Measurements from ENCODE around the gene NTN5.

NTN5 gene

GRCh38 chr19:48629599-48630295 lies 43.1 kb downstream of the NTN5 start:
- DNase-seq, result peak; percentile 66

DNA sequence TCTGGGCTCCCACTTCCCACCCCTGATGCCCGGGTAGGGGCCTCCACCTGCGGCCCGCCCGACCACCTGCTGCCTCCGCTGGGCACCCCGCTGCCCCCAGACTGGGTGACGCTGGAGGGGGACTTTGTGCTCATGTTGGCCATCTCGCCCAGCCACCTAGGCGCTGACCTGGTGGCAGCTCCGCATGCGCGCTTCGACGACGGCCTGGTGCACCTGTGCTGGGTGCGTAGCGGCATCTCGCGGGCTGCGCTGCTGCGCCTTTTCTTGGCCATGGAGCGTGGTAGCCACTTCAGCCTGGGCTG lies 43.6 kb downstream of the NTN5 start:
- no peak for DNase-seq

DNA sequence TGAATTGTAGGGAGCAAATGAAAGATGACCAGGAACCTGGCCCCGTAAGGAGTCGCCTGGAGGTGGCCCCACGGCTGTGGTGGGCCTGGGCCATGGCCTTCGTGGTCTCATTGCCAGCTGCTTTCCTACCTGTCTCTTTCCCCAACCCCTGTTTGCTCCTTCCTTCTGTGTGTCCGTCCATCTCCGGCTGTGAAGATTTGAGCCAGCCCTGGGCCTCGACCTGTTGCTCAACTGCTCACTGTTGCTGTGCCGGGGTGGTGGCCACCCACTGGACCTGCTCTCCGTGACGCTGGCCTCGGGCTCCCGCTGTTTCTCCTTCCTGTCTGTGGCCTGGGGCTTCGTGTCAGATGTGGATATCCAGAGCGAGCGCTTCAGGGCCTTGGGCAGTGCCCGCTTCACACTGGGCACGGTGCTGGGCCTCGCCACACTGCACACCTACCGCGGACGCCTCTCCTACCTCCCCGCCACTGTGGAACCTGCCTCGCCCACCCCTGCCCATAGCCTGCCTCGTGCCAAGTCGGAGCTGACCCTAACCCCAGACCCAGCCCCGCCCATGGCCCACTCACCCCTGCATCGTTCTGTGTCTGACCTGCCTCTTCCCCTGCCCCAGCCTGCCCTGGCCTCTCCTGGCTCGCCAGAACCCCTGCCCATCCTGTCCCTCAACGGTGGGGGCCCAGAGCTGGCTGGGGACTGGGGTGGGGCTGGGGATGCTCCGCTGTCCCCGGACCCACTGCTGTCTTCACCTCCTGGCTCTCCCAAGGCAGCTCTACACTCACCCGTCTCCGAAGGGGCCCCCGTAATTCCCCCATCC lies 44.1 kb downstream of the NTN5 start:
- no peak for DNase-seq

DNA sequence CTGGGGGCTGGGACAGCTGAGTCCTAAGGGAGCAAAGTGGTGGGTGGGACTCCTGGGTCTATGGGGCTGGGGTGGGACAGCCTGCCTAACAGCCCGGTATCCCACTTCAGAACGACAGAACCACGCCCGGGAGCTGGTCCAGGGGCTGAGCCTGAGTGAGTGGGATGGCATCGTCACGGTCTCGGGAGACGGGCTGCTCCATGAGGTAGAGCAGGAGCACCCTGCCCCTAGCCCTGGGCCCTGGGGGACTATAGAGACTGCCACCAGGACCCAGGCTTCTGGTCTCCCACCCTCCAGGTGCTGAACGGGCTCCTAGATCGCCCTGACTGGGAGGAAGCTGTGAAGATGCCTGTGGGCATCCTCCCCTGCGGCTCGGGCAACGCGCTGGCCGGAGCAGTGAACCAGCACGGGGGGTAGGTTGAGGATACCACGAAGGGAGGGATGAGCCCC lies 44.9 kb downstream of the NTN5 start:
- no peak for DNase-seq

DNA sequence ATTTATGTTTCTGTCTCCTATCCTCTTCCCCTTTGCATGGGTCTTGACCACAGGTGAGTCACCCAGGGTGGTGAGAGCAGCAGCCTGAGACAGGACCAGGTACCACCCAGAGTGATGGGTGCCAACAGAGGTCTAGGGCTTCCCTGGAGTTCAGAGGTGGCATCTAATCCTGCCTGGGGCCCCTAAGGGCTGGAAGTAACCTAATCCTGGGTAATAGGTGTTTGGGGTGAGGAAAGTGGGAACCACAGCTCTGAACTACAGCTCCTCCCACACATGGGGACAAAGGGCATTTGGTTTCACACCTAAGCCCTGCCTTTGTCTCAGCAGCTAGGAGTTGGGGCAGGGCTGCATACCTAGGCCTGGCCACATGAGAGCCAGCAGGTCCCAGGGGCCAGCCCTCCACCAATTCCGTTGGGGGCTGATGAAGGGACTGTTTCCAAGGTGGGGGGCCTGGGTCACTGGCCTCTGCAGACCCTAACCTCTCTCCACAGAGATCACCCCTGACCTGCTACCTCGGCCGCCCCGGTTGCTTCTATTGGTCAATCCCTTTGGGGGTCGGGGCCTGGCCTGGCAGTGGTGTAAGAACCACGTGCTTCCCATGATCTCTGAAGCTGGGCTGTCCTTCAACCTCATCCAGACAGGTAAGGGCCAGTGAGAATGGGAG lies 45.5 kb downstream of the NTN5 start:
- DNase-seq, result no peak

DNA sequence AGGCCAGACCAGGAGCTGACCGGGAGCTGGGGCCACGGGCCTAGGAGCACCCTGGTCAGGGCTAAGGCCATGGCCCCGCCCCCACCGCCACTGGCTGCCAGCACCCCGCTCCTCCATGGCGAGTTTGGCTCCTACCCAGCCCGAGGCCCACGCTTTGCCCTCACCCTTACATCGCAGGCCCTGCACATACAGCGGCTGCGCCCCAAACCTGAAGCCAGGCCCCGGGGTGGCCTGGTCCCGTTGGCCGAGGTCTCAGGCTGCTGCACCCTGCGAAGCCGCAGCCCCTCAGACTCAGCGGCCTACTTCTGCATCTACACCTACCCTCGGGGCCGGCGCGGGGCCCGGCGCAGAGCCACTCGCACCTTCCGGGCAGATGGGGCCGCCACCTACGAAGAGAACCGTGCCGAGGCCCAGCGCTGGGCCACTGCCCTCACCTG lies 46.9 kb downstream of the NTN5 start:
- no peak for DNase-seq

DNA sequence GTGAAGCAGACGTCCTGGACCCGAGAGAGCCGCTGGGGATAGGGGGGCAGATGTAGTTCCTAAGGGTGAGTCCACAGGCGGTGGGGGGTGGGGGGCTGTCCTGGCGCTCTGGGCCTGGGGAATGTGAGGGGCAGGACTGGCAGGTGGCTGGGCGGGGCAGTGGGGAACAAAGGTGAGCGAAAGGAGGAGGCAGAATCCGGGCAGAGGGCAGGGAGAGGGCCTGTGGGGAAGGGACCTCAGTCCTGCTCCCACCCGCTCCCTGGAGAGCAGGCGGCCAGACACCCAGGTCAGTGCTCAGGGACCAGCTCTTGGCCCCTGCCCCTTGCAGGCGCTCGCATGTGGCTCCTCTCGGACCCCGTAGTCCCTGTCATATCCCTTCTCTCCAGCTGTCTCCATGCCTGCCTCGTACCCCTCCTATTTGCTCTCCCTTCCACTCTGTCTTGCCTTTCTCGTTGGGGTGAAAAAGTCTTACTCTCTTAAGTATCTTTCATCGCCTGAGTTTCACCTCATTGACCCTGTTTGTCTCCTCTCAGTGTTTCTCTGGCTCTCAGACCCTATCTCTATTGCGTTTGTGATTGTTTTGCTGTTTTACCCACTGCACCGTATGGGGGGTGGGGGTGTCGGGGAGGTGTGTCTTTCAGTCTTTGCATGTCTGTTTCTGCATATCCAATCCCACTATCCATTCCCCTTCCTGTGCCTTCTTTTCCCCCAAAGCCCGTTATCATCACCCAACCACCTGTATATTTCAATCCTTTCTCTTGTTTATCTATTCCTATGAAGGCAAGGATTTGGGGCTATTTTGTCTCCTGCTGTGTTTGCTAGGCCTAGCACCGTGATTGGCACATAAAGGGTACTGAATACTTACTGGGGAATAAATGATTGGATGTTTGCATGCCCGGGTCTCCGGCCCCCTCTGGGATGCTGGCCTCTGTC lies 47.8 kb downstream of the NTN5 start:
- DNase-seq, result no peak

DNA sequence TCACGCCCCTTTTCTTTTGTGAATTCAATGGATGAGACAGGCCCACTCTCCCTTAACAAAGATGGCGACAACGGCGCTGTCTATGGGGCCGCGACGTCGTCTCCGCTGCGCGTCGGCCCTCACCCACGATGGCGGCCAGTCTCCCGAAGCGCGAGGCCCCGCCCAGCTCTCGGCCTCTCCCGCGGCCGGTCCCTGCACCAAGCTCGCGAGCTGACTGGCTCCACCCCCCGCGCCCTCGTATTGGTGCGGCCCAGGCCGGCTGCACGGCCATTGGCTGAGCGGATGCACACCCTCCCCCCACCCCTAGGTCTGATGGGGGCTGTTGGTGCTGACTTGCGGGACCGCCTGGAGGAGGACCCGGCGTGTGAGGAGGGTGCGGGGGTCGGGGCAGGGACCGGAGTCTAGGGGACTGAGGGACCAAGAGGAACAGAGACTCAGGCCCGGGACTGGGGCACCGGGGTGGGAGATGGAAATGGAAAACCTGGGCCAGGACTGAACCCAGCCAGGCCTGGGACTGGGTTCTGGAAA lies 48.7 kb downstream of the NTN5 start:
- DNase-seq, result peak; percentile 88

GRCh38 chr19:48623556-48624066 lies 49.2 kb downstream of the NTN5 start:
- no peak for DNase-seq

DNA sequence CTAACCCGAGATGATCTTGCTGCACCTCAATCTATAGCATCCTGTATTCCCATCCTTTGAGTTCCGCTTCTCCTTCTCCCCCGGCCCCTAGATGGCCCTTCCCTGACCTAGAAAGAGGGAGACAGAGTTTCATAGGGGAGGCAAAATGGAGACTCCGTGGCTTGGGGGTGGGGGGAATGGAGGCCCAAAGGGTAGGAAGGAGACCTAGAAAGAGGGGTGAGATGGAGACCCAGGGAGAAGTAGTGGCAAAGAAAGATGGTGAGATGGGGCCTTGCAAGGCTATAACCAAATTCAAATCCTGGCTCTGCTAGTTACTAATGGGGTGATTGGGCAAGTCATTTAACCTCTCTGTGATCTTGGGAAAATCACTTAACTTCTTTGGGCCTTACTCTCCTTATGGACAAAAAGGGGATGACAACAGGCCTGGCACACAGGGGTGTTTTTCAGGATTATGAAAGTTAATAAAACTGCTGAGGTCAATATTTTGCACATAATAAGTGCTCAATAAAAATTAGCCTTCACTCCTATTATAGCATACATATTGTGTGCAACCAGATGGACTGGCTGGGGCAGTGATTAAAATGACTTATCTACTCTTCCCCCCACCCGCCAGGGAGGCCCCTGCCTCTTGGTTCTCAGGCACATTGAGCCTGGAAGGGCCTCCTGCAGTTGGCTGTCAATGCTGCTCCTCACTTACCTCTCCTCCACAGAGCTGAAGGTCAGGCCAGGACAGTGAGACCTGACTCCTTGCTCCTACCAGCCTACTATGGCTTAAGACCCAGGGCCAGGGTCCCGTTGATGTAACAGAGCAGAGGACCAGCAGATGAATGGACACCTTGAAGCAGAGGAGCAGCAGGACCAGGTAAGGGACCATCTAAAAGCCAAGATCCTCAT lies 52.9 kb downstream of the NTN5 start:
- DNase-seq, result peak; percentile 12

GRCh38 chr19:48618916-48619691 lies 53.7 kb downstream of the NTN5 start, which contains the start of the genes RPL18 and SPHK2:
RPL18 (minus strand) TSS chr19:48619178; CDS start chr19:48619143, 35 bp downstream.
SPHK2 (plus strand) TSS chr19:48619506; CDS start chr19:48620515, 1,009 bp downstream.
- DNase-seq, result peak; percentile 93

DNA sequence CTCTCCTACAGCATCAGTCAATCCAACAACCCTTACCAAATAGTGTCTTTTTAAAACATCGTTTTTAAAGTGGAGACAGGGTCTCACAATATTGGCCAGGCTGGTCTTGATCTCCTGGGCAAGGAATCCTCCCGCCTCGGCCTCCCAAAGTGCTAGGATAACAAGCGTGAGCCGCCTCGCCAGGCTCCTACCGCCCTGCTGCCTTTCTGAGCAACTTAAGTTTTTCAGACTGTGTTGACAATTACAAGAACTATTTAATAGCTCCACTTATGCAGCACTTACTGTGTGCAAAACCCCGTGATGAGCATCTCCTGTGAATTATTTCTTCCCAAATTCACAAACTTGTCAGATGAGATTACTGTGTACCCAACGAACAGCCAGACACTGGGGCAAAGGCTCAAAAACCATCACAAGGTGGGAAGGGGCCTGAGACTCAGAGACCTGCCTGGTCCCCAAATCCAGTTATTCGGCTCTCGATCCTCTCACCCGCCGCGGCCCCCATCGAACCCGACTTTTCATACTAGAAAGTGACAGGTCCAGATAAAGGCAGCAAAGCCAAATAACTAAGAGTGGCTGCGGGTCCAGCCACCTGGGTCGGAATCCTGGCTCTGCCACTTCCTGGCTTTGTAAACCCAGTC lies 54.4 kb downstream of the NTN5 start:
- DNase-seq, result peak; percentile 24

DNA sequence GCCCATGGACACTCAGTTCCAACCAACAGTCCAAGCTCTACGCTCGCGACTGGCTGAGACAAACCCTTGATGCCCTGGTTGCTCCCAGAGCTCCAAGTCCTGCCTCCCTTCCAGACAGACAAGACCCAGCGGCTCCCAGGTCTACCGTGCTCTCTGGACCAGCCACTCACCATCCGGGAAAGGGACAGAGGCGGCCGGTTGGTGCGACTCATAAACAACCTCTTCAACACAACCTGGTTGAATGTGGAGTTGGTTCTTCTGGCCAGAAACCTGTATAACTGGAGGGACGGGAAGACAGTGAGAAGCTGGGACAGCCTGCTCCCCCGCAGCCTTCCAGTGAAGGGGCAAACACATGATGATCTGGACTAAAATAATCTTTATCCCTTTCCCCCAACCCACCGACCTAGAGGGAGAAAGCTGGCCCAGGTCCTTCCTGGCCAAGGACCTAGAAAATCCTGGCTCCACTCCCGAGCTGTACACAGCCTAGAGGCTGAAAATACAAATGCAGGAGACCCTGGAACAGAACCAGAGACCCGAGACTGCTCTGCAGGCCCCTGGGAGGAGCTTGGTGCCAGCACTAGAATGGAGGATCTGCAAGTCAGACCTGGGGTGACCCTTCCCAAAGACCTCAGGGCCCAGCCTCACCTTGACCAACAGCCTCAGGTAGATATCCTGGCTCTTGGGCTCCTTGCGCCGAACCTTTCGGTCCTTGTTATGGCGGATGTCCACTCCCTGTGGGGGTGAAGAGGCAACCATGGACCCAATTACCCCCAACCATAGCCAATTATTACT lies 55.5 kb downstream of the NTN5 start:
- no peak for DNase-seq

DNA sequence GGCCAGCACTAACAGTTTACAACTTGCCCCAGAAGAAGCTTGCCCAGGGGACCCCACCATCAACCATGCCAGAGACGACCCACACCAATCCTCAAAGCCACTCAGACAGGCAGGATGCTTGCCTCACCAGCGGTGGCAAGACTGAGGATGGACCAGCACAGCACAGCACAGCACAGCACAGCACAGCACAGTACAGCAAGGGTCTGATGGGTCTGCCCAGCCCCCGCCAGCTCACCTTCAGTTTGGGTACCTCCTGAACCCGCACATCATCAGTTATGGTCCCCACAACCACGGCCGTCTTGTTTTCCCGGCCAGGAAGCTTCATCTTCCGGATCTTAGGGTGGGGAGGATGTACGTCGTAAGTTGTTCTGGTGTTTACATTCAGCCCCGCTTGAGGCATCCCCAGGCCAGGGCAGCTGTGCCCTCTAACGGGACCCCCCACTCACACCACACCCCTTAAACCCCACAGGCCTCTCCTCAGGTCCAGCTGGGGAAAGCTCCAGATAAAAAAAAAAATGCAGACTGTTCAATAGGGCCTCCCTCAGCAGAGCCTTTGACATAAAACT lies 56.2 kb downstream of the NTN5 start:
- DNase-seq, result no peak

GRCh38 chr19:48616041-48616436 lies 56.8 kb downstream of the NTN5 start:
- DNase-seq, result no peak

DNA sequence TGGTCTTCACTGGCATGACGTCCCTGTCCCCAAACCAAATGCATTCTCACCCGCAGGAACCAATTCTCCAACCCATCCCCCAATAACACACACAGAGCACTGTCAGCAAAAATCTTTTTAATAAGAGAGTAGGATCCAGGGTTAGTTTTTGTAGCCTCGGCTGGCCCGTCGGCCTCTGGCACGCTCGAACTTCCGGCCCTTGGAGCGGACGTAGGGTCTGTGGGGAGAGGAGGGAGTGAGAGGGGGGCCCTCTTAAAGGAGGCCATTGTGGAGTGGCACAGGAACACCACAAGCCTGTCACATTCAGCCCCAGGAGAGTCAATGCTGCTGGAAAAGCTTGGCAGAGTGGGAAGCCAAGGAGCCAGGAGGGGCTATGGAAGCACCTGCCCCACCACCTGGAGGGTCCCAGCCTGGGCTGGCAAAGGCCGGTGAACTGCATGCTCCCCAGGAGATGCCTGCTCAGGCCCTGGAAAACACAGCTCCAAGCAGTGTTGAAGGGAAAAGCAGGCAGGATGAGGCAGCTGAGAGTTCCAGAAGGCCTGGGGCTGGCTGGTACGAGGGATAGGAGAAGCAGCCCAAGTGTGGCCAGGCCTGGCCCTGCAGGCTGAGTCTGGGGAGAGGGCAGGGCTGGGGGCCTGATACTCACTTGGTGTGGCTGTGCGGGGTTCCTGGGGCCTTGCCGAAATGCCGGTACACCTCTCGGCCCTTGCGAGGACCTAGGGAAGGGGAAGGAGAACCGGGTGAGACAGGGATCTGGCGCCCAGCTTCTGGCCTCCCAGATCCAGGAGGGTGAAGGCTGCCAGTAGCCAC lies 57.4 kb downstream of the NTN5 start:
- no peak for DNase-seq

Data from right kidney (tissue), 1 donor.